Psoas muscle (tissue), 8 donors: ENCODE results near the gene LY6G6F. TPM values are rescaled to one million over a fixed set of nuclear protein-coding genes. Genes with fewer than 3 reads are reported as not detected.
A peak's percentile ranks its signal among the peaks of the same experiment; 100 is the strongest.

Source experiments
- ATAC-seq, 4 donors: fragments of 200-7000 bp; cut with Tn5 transposase; one replicate each; pipeline ENCODE4 v1.9.1; 2020; ENCODE audit warnings: moderate library complexity in 3 of 4, mild to moderate bottlenecking in 2 of 4
- DNase-seq, 2 donors: peaks; one replicate each; pipeline ENCODE4 v3.0.0-alpha.2; 2020
- H3K27ac ChIP-seq: fragments of 200-600 bp; one replicate; pipeline ENCODE4 v1.8.0; 2022
- H3K27me3 ChIP-seq, 3 donors: fragments of 200-600 bp in 1 of 3; one replicate each; pipeline versions ENCODE4 v1.6.1 to v1.8.0; 2013 to 2022; ENCODE audit warnings: low read length in 2 of 3, mild to moderate bottlenecking in 2 of 3, moderate library complexity in 1 of 3; ENCODE audit not compliant: insufficient read depth in 3 of 3
- H3K36me3 ChIP-seq, 2 donors: fragments of 200-600 bp in 1 of 2; one replicate each; pipeline versions ENCODE4 v1.6.1 to v1.8.0; 2013 to 2022; ENCODE audit warnings: low read depth in 1 of 2, mild to moderate bottlenecking in 1 of 2, moderate library complexity in 1 of 2; ENCODE audit not compliant: insufficient read depth in 1 of 2
- H3K4me1 ChIP-seq: fragments of 200-600 bp; one replicate; pipeline ENCODE4 v1.8.0; 2022
- H3K4me3 ChIP-seq: fragments of 200-600 bp; one replicate; pipeline ENCODE4 v1.8.0; 2022; ENCODE audit warnings: mild to moderate bottlenecking
- H3K9me3 ChIP-seq: fragments of 200-600 bp; one replicate; pipeline ENCODE4 v1.8.0; 2022
- CTCF ChIP-seq: fragments of 200-600 bp; IDR thresholded peaks from one replicate; pipeline ENCODE4 v1.8.0; 2022; ENCODE audit warnings: antibody characterized with exemption
- WGBS, 3 donors: extraction: QIAGEN DNeasy Blood & Tissue Kit; methylation state at CpG; one replicate each; pipeline versions ENCODE4 v1.1.6 to v1.1.7; 2013; 5-methylcytosine and 5-hydroxymethylcytosine counted together
- intact Hi-C, 2 donors: fragments of 100-400 bp; cut with DNase I; formaldehyde crosslinking; loops; one replicate each; pipeline versions ENCODE4 v1.11.0 to v1.14.2; 2022
- polyA plus RNA-seq, 3 donors: library from polyadenylated mRNA; stranded (reverse); fragments of 200-250 nt; gene quantifications; one replicate each; pipeline ENCODE4 v1.2.3, GENCODE V29; 2013
- total RNA-seq, 4 donors: library from RNA; stranded (reverse); fragmentation: NEBNext Ultra II Directional in 2 of 4; extraction: Animal tissue kit (Norgen Biotek cat#: 25700) in 2 of 4; gene quantifications; one replicate each; pipeline versions ENCODE4 v1.2.1 to v1.2.4, GENCODE V29; 2021 to 2023
- donor health status: healthy with polysubstance abuse.
- donor health status: DM: no; HTN: no; CAD: no; lungs with moderate emphysema.
- donor health status: Bipolar disorder and iron deficiency.
- donor health status: healthy.
- donor health status: DM: yes; HTN: yes; CAD: no.
- donor health status: DM: no; HTN: no; CAD: no.
- donor health status: DM: no; HTN: no; CAD: no.
- donor health status: DM: yes; HTN: yes; CAD: no.

LY6G6F gene
- total and polyA plus RNA-seq, 7 donors = 0.05 TPM; not detected in 6

DNA sequence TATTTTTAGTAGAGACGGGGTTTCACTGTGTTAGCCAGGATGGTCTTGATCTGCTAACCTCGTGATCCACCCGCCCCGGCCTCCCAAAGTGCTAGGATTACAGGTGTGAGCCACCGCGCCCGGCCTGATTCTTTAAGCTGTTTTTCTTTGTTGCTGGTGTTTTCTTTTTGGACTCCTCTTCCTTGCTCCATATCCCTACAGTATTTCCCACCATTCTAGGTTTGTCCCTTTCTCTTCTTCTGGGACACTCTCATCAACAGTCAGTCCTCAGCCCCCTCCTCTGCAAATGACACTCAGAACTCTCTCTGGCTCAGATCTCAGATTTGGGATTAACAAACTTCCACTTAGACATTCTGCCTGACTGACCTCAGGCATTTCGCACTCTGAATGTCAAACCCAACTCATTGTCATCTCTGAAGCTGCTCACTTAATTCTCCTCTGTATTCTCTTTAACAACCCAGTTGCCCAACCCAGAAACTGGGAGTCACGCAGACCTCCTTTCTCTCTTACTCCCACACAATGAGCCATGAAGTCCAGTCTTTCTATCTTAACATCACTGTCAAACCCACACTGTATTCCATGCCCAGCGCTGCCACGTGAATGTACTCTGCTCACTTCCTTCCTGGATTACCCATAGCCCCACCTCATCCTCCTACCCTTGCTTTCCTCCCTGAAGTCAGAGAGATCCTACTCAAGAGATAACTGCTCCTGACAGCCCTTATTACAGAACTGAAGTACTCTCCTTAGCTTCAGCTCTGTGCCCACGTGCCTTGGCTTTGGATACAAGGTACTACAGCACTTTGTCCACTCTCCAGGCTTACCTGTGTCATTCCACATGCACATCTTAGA is 19.1 kb downstream of the LY6G6F start:
- Histone ChIP-seq H3K27me3 (no peaks in the 10 kb centered on the region), H3K9me3 (no peaks in the 10 kb centered on the region), H3K36me3 (peaks cover 0 to 17% of the 10 kb centered on the region in 2 donors), H3K4me3 (no peak overlapping the region), H3K4me1 (peaks cover 6% of the 10 kb centered on the region), H3K27ac (no peak overlapping the region)
- no peak for TF ChIP-seq CTCF
- intact Hi-C loops = no loop called here
- DNase-seq (no peak), ATAC-seq (no peak)
- WGBS, 3 donors = 86 to 90% (median 89%) methylated on average over 12 of the region's 12 CpGs

GRCh38 chr6:31727034-31727716 is 20.5 kb downstream of the LY6G6F start:
- no peak for ATAC-seq
- no peak for DNase-seq
- intact Hi-C loops = no loop called here

DNA sequence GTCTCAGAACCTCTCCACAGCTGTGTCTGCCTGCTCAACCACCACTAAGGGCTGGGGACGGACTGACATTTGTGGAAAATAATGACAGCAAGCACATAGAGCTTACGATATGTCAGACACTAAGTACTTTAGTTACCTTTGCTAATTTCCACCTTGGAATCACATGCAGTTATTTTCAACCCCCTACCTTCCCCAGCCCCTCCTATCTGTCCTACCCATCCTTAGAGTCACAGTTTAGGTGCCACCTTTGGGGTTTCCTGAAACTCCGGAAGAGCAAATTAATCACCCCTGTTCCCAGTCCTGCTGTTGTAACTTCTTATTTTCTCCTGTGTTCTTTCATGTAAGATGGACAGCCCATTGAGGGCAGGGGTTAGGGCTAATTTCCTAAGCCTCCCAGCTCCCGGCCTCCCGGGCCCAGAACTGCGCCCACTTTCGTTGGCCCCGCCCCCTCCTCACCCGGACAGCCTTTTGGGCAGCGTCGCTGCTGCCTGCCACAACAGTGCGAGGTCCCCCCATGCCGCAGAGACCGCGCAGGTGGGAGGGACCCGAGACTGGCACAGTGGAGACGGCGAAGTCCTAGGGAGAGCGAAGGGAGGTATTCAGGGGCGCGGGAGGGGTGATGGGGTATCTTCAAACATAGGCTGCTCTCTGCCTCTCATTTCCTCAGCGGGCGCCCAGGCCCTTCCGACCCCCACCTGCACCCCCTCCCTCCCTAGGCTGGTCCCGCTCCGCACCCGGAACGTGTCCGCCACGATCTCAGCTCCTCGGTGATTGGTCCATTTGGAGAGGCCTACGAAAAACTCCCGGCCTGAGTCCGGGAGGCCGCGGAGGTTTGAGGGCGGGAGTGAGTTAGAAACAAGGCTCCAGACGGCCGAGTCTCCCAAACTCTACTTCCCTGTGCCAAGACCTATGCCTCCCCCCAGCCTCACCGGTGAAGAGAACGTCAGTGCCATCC is 21.3 kb downstream of the LY6G6F start:
- no peak overlapping the region for H3K27ac ChIP-seq
- H3K4me1 ChIP-seq = peaks cover 11% of the 10 kb centered on the region
- ATAC-seq = no peak
- DNase-seq = no peak
- intact Hi-C loops = no loop called here
- no peaks in the 10 kb centered on the region for H3K27me3 ChIP-seq
- peak overlapping the region; percentile 72 for H3K4me3 ChIP-seq
- H3K36me3 ChIP-seq = peaks cover 0 to 40% of the 10 kb centered on the region in 2 donors
- no peaks in the 10 kb centered on the region for H3K9me3 ChIP-seq
- no peak for TF ChIP-seq CTCF
- 68 to 76% (median 72%) methylated on average over 34 to 41 of the region's 41 CpGs for WGBS, 3 donors

More at GRCh38 chr6:31727034-31727716, 20.5 kb downstream of the LY6G6F start:
- 76 to 80% (median 77%) methylated on average over 6 to 7 of the region's 7 CpGs for WGBS, 3 donors
- Histone ChIP-seq H3K4me3 (no peak overlapping the region), H3K36me3 (peaks cover 0 to 32% of the 10 kb centered on the region in 2 donors), H3K9me3 (no peaks in the 10 kb centered on the region), H3K4me1 (peaks cover 11% of the 10 kb centered on the region), H3K27me3 (no peaks in the 10 kb centered on the region), H3K27ac (no peak overlapping the region)
- no peak for TF ChIP-seq CTCF

- 15 to 28% (median 22%) methylated on average over 36 of the region's 36 CpGs for WGBS, 3 donors
- ATAC-seq (peak; percentile 29 to 50 (median 44)), DNase-seq (peak in 1 of 2 donors; percentile 66)
- peaks cover 0 to 50% of the 10 kb centered on the region in 2 donors for H3K36me3 ChIP-seq
- intact Hi-C loops = no loop called here
- peaks cover 0 to under 1% (median 0%) of the 10 kb centered on the region in 3 donors for H3K27me3 ChIP-seq
- peak; percentile 30 for TF ChIP-seq CTCF
- peak within 1 kb of the TSS; percentile 72 for H3K4me3 ChIP-seq
- no peaks in the 10 kb centered on the region for H3K9me3 ChIP-seq
- H3K4me1 ChIP-seq = peaks cover 11% of the 10 kb centered on the region
- H3K27ac ChIP-seq = peak within 1 kb of the TSS; percentile 73
These were observed 22.3 kb downstream of the LY6G6F start, which contains the start of gene DDAH2 for GRCh38 chr6:31728767-31729514. DDAH2 (minus strand) TSS chr6:31729299; CDS start chr6:31729161, 138 bp downstream.
